Stimulated activated CD8-positive, alpha-beta memory T cell treated with anti-CD3 and anti-CD28 coated beads, Interleukin-7, amount 100 ng/mL, for 48 hours (primary cell): ENCODE results near the gene ROCK2.
"Not testable (repeated sequence)": the region's sequence is repeated elsewhere in the genome, so short reads cannot be mapped to it uniquely, and the experiment has no call there.

Source experiments
- DNase-seq, 2 donors: peaks; one replicate each; pipeline ENCODE4 v3.0.0-alpha.2; 2020; ENCODE audit warnings: low read depth in 1 of 2; ENCODE audit errors: extremely low read depth in 1 of 2

The ROCK2 gene

DNA sequence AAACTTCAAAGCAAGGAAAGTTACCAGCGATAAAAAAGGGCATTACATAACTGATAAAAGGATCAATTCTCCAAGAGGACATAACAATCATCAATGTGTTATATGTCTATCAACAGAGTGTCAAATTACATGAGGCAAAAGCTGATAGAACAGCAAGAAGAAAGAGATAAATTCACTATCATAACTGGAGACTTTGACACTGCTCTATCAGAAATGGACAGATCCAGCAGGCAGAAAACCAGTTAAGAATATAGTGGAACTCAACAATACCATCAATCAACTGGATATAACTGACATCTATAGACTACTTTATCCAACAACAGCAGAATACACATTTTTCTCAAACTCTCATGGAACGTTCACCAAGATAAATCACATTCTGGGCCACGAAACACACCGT, 65.0 kb downstream of the ROCK2 start:
- no peak for DNase-seq

DNA sequence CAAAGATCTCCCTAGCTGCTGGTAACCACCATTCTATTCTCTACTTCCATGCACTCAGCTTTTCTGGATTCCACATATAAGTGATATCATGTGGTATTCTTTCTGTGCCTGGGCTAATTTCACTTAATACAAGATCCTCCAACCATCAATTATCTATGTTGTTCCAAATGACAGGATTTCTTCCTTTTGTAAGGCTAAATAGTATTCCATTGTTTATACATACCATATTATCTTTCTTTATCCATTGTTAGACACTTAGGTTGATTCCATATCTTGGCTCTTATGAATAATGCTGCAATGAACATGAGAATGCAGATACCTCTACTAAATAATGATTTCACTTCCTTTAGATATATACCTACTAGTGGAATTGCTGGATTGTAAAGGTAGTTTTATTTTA, 66.2 kb downstream of the ROCK2 start:
- DNase-seq, result no peak

DNA sequence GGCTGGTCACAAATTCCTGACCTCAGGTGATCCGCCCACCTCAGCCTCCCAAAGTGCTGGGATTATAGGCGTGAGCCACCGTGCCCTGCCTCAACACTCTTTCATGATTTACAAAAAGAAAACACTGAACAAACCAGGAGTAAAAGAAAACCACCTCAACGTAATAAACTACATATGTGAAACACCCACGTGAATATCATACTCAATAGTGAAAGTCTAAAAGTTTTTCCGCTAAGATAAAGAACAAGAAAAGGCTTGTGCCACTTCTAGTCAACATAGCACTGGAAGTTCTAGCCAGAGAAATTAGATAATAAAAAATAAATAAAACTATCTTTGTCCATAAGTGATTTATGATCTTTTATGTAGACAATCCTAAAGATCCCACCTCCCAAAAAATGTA, 68.5 kb downstream of the ROCK2 start:
- DNase-seq, result no peak

DNA sequence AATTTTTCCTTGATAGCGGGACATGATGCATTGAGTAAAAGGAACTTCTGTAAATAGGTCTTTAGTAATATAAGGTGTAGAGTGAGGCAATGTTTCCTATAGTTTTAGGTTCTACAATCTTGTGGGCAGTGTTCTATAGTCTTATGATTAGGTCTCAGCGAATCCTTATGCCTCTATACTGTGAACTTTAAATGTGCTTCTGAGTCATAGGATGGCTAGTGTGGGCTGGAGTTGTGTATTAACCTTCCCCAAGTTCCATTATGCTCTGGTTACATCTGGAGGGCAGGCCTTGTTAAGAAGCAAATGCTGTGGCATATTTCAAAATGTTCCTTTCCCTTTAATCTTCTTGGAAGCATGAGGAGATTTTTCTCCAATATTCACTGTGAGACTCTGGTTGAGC, 73.5 kb downstream of the ROCK2 start:
- no peak for DNase-seq

DNA sequence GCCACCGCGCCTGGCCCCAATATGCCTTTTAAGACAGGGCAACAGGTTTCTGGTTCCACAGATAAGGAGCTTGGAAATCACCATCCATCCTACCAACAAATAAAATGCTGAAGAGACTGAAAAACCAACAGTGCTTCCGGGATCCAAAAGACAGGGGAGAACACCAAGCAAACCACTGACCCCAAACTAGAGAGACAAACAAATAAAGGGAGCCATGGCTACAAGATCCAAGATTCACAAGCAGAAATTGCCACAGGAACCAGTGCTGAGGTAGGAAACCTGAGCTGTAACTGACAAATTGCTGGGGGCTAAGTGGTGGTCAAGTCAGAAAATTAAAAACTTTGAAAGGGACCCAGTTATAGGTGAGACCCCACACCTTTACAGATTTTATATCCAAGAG, 76.5 kb downstream of the ROCK2 start:
- no peak for DNase-seq

DNA sequence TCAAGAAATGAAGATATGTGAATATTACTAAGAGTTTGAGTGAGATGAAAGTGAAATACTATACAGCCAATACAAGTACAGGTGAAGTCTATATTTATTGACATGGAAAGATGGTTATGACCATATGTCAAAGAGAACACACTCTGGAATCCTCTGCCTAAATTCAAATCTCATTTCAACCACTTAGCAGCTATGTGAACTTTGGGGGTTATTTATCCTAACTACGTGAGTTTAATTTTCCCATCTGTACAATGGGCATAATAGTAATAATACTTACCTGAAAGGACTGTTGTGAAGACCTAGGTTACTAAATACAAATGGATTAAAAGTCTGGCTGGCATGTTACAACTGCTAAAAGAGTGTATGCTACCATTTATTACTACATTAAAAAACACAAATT, 79.6 kb downstream of the ROCK2 start:
- no peak for DNase-seq

DNA sequence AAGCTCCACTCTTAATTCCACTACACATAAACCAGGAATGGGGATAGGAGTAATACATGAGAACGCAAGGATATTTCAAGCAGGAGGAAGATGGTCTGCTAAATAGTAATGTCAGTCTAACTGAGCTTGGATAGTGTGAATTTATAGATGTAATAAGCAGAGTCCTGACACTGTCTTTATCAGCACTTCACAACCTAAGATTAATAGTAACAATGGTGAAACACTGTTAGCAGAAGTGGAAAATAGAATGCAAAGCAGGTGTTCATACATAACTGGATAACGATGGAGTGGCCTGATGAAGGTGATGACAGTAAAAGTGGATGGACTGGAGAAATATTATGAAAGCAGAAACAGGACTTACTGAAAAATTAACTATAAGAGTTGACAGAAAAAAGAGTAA, 80.4 kb downstream of the ROCK2 start:
- no peak for DNase-seq

DNA sequence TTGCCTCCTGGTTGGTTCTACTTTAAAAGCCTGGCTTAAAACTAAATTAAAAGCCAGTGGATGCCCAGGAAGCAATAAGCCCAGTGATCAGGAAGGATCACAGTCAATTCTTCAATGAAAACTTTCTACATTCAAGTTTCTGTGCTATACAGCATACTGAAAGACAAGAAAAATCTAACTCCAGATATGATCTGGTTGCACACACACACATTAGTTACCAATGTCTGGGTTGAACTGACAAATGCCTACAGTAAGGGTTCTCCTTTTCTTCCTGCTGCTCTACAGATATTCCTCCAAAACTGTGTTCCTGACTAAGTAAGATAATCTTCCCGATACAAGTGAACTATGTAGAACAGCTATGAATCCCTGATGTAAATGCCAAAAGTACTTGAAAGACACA, 81.3 kb downstream of the ROCK2 start:
- no peak for DNase-seq

DNA sequence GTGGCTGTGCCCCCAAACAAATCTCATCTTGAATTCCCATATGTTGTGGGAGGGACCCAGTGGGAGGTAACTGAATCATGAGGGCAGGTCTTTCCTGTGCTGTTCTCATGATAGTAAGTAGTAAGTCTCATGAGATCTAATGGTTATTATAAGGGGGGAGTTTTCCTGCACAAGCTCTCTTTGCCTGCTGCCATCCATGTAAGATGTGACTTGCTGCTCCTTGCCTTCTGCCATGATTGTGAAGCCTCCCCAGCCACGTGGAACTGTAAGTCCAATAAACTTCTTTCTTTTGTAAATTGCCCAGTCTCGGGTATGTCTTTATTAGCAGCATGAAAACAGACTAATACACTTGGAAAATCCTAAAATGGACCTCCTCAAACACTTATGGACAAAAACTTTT, 82.0 kb downstream of the ROCK2 start:
- not testable (repeated sequence) for DNase-seq

DNA sequence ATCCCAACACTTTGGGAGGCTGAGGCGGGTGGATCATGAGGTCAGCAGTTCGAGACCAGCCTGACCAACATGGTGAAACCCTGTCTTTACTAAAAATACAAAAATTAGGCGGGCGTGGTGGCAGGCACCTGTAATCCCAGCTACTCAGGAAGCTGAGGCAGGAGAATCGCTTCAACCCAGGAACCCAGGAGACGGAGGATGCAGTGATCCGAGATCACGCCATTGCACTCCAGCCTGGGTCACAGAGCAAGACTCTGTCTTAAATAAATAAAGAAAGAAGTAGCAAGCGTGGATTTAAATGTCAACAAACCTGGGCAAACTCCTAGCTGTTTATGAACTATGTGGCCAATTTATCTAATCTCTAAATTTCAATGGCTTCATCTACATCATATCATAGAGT, 82.9 kb downstream of the ROCK2 start:
- not testable (repeated sequence) for DNase-seq

DNA sequence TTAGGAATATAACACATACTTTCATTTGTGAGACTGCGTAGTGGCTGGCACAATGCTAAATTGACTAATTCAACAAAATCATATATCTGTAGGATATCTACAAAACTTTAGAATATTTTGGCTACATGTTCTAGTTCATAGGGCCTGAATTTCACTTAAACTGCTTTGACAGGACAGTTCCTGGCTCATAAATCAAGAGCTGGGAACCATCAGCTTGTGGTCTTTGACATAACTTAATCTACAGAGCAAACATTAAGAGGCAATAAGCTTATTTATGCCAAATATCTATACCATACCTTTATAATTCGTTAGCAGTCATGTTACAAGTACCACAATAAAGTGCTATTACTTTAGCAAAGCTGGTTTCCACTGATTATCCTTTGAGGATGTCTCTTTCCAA, 83.5 kb downstream of the ROCK2 start:
- no peak for DNase-seq

DNA sequence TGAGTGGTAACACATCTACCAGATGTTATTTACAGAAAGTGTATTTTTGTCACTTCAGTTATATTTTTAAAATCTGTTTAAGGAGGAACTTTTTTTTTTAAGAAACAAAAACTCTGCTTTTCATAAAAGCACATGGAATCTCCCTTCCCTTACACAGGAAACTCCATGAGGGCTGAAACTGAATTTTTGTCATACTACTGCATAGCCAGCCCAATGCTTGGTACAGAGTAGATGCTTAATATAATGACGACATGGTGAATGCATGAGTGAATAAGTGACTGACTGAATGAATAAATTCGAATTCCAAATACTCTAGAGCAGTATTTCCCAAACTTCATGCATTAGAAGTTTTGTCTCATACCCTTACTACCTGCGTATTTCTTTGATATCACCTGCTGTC, 86.5 kb downstream of the ROCK2 start:
- DNase-seq, result no peak

DNA sequence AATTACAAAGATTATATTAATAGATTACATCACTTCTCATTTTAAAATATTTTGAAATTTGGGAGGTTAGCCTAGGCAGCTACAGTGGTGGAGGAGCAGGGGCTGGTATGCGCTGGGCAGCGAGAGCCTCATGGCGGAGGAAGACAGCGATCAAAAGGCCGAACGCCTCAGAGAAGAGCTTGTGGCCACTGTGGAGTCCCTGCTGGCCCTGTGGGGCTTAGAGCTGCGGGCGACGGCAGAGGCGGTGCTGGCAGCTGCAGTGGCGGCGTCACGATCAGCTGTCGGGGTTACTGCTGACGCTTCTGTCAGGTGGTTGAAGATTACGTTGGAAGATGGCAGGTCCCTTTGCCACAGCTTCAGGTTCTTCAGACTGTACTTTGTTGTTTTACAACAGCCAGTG, 87.4 kb downstream of the ROCK2 start:
- DNase-seq, result no peak

DNA sequence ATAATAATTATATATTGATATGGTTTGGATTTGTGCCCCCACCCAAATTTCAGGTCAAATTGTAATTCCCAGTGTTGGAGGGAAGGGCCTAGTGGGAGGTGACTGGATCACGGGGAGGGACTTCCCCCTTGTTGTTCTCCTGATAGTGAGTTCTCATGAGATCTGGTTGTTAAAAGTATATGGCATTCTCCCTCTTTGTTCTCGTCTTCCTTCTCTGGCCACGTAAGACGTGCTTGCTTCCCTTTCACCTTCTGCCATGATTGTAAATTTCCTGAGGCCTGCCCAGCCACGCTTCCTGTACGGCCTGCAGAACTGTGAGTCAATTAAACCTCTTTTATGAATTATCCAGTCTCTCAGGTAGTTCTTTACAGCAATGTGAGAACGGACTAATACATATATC, 88.3 kb downstream of the ROCK2 start:
- DNase-seq, result no peak

DNA sequence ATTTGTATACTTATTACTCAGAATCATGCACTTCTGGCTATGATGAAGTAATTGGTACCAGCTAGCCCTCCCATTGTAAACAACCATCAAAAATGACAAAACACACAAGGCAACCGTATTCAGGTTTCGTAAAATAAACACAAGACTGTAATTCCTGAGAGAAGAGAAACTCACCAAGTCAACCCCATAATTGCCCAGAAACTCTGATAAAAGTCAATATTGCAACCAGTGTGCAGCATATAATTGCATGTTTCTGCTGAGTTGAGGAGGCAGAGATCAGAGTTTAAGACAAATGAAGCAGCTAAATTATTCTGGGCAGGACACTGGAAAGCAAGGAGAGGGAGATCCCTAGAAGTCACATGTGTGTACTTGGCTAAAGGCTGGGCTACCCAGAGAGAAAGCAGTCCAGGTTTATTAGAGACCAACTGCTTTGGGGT, 90.3 kb downstream of the ROCK2 start:
- no peak for DNase-seq

DNA sequence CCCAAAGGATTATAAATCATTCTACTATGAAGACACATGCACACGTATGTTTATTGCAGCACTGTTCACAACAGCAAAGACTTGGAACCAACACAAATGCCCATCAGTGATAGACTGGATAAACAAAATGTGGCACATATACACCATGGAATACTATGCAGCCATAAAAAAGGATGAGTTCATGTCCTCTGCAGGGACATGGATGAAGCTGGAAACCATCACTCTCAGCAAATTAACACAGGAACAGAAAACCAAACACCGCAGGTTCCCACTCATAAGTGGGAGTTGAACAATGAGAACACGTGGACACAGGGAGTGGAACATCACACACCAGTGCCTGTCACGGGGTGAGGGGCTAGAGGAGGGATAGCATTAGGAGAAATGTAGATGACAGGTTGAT, 92.0 kb downstream of the ROCK2 start:
- not testable (repeated sequence) for DNase-seq

DNA sequence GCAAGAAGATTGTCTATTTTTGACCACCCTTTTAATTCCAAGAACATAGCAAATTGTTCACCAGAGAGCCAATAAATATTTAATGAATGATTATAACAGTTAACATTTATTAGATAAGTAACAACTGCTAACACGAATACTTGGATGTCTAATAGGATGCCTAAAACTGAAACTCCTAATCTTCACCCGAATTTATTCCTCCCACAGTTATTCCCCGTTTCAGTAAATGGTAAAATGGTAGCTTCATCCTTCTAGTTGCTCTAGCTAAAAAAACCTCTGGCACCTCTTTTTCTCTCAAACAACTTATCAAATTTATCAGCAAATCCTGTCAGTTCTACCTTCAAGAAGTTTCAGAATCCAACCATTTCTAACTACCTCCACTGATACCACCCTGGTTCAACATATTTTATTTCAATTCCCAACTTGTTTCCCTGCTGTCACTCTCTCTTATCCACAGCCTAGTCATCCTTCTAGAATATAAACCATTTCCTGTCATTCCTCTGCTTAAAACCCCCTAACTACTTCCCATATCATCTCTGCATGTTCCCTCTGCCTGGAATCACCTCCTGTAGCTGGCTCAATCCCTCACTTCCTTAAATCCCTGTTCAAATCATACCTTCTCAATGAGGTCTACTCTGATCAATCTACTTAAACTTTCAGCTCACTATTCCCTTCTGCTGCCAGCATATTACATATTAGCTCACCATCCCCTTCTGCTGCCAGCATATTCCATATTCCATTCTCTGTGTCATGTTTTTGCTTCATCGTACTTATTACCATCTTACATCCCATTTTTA, 93.8 kb downstream of the ROCK2 start:
- DNase-seq, result no peak

DNA sequence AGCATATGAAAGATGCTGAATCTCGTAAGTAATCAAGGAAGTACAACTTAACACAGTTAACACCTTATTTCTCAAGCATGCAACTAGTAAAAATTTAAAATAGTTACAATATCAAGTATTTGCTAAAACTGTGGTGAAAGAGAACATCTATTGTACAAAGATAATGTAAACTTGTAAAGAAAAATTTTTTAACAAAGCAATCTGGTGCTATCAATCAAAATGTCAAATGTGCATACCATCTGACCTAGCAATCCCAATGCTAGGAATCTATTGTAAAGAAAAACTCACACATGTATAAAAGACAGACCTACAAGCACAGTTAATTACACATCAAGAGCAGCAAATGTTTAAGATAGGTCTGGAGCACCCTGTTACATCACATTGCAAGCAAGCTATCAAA, 99.1 kb downstream of the ROCK2 start:
- DNase-seq, result no peak

DNA sequence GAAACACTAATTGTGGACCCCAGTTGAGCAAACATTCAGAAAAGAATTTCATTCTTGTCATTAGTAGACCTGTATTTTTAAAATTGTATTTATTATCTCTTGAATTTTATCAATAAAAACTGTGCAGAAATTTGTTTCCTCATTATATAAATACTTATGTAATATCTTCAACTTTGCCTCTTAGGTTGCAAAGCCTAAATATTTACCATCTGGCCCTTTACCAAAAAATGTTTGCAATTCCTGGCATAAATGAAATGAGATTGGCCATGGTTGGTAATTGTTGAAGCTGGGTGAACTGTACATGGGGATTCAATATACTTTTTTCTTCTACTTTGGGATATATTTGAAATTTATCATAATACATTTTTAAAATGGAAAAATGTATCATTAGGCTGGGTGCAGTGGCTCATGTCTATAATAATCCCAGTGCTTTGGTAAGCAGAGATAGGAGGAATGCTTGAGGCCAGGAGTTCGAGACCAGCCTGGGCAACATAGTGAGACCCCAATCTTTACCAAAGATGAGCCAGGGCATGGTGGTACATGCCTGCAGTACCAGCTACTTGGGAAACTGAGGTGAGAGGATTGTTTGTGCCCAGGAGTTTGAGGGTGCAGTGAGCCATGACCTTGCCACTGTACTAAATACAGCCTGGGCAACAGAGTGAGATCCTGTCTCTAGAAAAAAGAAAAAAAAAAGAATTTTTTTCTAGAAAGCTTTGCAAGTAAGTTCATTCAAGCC, 100.2 kb downstream of the ROCK2 start:
- no peak for DNase-seq

DNA sequence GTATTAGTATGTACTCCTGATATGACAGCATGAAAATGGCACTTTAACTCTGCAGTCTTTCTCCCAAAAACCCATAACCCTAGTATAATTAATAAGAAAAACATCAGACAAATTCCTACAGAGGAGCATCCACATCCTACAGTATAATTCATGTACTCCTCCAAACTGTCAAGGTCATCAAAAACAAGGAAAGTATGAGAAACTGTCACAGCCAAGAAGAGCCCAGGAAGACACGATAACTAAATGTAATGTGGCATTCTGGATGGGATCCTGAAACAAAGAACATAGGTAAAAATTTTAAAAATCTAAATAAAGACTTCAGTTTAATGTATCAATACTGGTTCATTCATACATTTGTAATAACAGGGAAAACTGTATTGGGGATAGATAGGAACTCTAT, 100.9 kb downstream of the ROCK2 start:
- no peak for DNase-seq

DNA sequence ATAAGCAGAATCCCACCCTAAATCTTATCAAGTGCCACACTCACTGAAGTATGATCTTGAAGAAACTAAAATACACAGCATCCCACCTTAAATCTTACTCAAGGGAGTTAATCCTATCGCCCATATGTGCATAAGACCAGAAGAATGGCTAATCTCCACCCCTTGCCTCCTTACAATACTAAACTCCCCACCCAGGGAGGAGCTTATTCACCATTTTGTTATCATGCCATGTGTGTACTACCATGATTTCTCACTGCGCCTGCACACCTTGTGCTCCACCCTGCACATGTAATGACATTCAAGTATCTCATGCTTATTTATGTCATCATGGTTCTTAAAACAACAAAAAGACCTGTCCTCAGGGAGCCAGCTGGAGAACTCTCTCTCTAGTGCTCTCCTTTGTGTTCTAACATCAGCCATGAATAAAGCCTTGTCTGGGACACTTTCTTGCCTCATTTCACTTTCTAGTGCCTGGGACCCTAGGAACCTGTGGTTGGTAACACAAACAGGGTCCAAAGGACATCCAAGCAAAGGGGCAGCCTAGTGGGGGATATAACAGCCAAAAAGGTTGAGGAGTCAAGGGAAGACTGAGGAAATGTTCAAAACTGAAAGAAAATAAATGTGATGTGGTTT, 101.8 kb downstream of the ROCK2 start:
- DNase-seq, result no peak
